NOMO-1 treated with DMSO at 0.1 percent for 48 hours (cell line): ENCODE data around the gene TAS2R20.

ENCODE experiments used
- DNase-seq: peaks from one replicate; lab custom pipeline; 2025; ENCODE audit not compliant: unreplicated experiment; lab: John Stamatoyannopoulos, UW

Gene TAS2R20

GRCh38 chr12:10960211-10960610, 37.9 kb downstream of the TAS2R20 start:
- no peak for DNase-seq

GRCh38 chr12:10959804-10960203, 38.3 kb downstream of the TAS2R20 start:
- no peak for DNase-seq

DNA sequence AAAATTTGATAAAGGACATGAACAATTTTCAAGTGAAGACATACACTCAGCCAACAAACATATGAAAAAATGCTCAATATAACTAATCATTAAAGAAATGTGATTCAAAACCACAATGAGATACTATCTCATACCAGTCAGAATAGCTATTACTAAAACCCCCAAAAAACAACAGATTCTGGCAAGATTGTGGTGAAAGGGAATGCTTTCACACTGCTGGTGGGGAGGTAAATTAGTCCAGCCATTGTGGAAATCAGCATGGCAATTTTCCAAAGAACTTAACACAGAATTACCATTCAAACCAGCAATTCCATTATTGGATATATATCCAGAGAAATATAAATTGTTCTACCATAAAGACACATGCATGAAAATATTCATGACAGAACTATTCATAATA, 40.4 kb downstream of the TAS2R20 start:
- DNase-seq, result no peak

- no peak for DNase-seq
Measured at GRCh38 chr12:10956085-10956484, 42.0 kb downstream of the TAS2R20 start.

- DNase-seq, result no peak
Measured at GRCh38 chr12:10952645-10953044, 45.5 kb downstream of the TAS2R20 start.
